Right lobe of liver (tissue), 6 donors: ENCODE measurements around the gene SETBP1. TPM values are rescaled to one million over a fixed set of nuclear protein-coding genes. Genes with fewer than 3 reads are reported as not detected.

ENCODE experiments used
- ATAC-seq, 4 donors: fragments of 200-7000 bp; cut with Tn5 transposase; one replicate each; pipeline ENCODE4 v1.9.1; 2020; ENCODE audit warnings: mild to moderate bottlenecking in 4 of 4, moderate library complexity in 4 of 4
- DNase-seq, 3 donors: peaks; one replicate each; pipeline ENCODE4 v3.0.0-alpha.2; 2020
- H3K27ac ChIP-seq, 3 donors: fragments of 200-600 bp; one replicate each; pipeline ENCODE4 v1.8.0; 2022
- H3K27me3 ChIP-seq, 2 donors: fragments of 200-600 bp; one replicate each; pipeline ENCODE4 v1.8.0; 2022
- H3K36me3 ChIP-seq, 4 donors: fragments of 200-600 bp; sonication (generic) in 1 of 4; one replicate each; pipeline versions ENCODE4 v1.5.1 to v1.8.0; 2017 to 2022; ENCODE audit warnings: control low read depth in 1 of 4
- H3K4me1 ChIP-seq, 4 donors: fragments of 200-600 bp; sonication (generic) in 1 of 4; one replicate each; pipeline versions ENCODE4 v1.5.1 to v1.8.0; 2017 to 2022; ENCODE audit warnings: control low read depth in 1 of 4
- H3K4me3 ChIP-seq, 3 donors: fragments of 200-600 bp; one replicate each; pipeline ENCODE4 v1.8.0; 2022
- H3K9me3 ChIP-seq, 4 donors: fragments of 200-600 bp; sonication (generic) in 1 of 4; one replicate each; pipeline versions ENCODE4 v1.5.1 to v1.8.0; 2017 to 2022; ENCODE audit warnings: control low read depth in 1 of 4
- CTCF ChIP-seq, 4 donors: fragments of 200-600 bp in 3 of 4; fragments of 450-650 bp in 1 of 4; IDR thresholded peaks; one replicate each; pipeline versions ENCODE4 v1.5.1 to v1.8.0; 2016 to 2022; ENCODE audit warnings: antibody characterized with exemption in 4 of 4, mild to moderate bottlenecking in 2 of 4
- POLR2A ChIP-seq: fragments of 450-650 bp; IDR thresholded peaks from one replicate; pipeline ENCODE4 v1.6.1; 2017; ENCODE audit warnings: antibody characterized with exemption, mild to moderate bottlenecking
- WGBS: methylation state at CpG from one replicate; pipeline ENCODE4 v1.1.6; 2018; ENCODE audit warnings: low coverage, low lambda C conversion rate; ENCODE audit not compliant: insufficient coverage; ENCODE audit errors: missing lambda C conversion rate; 5-methylcytosine and 5-hydroxymethylcytosine counted together
- intact Hi-C, 2 donors: fragments of 100-400 bp; cut with DNase I; formaldehyde crosslinking; loops; one replicate each; pipeline versions ENCODE4 v1.11.2 to v1.14.1; 2022
- total RNA-seq, 6 experiments: library from RNA; depleted of rRNA in 2 of 6; stranded (reverse); fragments of >200 nt in 2 of 6; fragmentation: NEBNext Ultra II Directional in 3 of 6; extraction: Animal tissue kit (Norgen Biotek cat#: 25700) in 3 of 6; gene quantifications; one replicate each; pipeline versions ENCODE4 v1.1.0 to v1.2.4, GENCODE V29; 2016 to 2023
- donor health status: DM: no; HTN: yes; CAD: no.
- donor health status: DM: no; HTN: no; CAD: no.
- donor health status: DM: no; HTN: no; CAD: no.
- donor health status: DM: no; HTN: yes; CAD: no.
- donor health status: DM: no; HTN: yes; CAD: no.

SETBP1 gene
- total RNA-seq, 6 experiments from 2014 or later = 14.3 to 29.1 (median 16.6) TPM

- ATAC-seq (peak; percentile 64 to 72 (median 69)), DNase-seq (no peak)
- peak overlapping the region in 2 of 3 donors; percentile 3 to 10 for H3K4me3 ChIP-seq
- H3K27me3 ChIP-seq = no peaks in the 10 kb centered on the region
- peak overlapping the region; percentile 78 to 98 (median 80) for H3K27ac ChIP-seq
- H3K4me1 ChIP-seq = peaks cover 0 to 57% (median 22%) of the 10 kb centered on the region in 4 donors
- no peaks in the 10 kb centered on the region for H3K36me3 ChIP-seq
- intact Hi-C loops = no loop called here
- no peaks in the 10 kb centered on the region for H3K9me3 ChIP-seq
- 36% methylated on average over 9 of the region's 9 CpGs for WGBS
- TF ChIP-seq POLR2A = no peak
- no peak for TF ChIP-seq CTCF (IDR thresholded peaks at IDR 0.05)
Observed at GRCh38 chr18:44708451-44709083, 27.9 kb downstream of the SETBP1 start.

DNA sequence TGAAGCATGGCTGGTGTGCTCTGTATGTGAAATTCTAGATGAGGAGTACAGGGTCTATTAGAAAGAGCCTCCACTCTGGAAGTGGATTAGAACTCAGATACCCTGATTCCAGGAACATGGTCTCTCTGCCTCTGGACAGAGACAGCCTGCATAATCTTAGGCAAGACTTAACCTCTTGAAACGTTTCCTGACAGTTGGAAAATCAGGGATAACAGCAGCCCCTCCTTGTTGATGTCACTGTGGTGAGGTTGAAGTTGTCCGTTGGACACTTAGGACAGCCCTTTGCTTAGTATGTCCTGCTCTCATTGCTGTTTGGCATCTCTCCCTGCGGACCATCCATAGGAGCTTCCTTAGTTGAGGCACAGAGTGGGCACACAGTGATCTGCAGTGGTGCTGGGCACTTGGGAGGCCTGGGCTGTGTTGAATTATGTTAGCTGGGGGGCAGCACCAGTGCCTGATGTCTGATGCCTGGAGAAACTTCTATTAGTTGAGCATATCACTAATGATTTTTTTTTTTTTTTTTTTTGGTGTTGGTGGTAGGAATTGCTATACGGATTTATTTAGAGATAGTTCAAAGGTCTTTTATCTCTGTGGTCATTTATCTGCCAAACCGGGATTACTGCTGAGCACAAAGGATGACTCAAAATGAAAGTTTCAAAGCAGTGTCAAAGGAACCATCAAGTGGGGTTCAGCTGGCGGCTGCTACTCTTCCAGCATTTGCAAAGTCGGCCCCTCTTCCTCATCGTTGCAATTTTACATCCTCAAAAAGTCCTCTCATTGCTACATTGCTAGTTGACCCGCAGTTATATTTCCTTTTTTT is 28.8 kb downstream of the SETBP1 start:
- no peaks in the 10 kb centered on the region for H3K36me3 ChIP-seq
- peak overlapping the region in 1 of 3 donors; percentile 3 for H3K4me3 ChIP-seq
- H3K27me3 ChIP-seq = no peaks in the 10 kb centered on the region
- peak overlapping the region; percentile 78 to 98 (median 80) for H3K27ac ChIP-seq
- no peaks in the 10 kb centered on the region for H3K9me3 ChIP-seq
- peaks cover 0 to 48% (median 19%) of the 10 kb centered on the region in 4 donors for H3K4me1 ChIP-seq
- DNase-seq (no peak), ATAC-seq (peak; percentile 74 to 88 (median 81))
- WGBS = 11% methylated on average over 7 of the region's 9 CpGs
- intact Hi-C loops = no loop called here
- TF ChIP-seq CTCF (IDR thresholded peaks at IDR 0.05) = peak in 1 of 4 donors; percentile 8
- TF ChIP-seq POLR2A = no peak

- ATAC-seq = no peak
- Histone ChIP-seq H3K27me3 (no peaks in the 10 kb centered on the region), H3K9me3 (no peaks in the 10 kb centered on the region), H3K4me3 (no peak overlapping the region), H3K27ac (peak overlapping the region in 2 of 3 donors; percentile 80 to 98), H3K36me3 (no peaks in the 10 kb centered on the region), H3K4me1 (peaks cover 0 to 39% (median 15%) of the 10 kb centered on the region in 4 donors)
- WGBS = 97% methylated on average over 6 of the region's 8 CpGs
- TF ChIP-seq CTCF (IDR thresholded peaks at IDR 0.05) (no peak), POLR2A (no peak)
- no peak for DNase-seq
- intact Hi-C loops = no loop called here
Observed at GRCh38 chr18:44710931-44711330, 30.2 kb downstream of the SETBP1 start.

GRCh38 chr18:44712025-44712424 is 31.3 kb downstream of the SETBP1 start:
- H3K27me3 ChIP-seq = no peaks in the 10 kb centered on the region
- DNase-seq = no peak
- H3K4me1 ChIP-seq = peaks cover 0 to 32% (median 15%) of the 10 kb centered on the region in 4 donors
- intact Hi-C loops = no loop called here
- no peaks in the 10 kb centered on the region for H3K9me3 ChIP-seq
- H3K27ac ChIP-seq = no peak overlapping the region
- 65% methylated on average over 2 of the region's 2 CpGs for WGBS
- TF ChIP-seq CTCF (IDR thresholded peaks at IDR 0.05) = no peak
- TF ChIP-seq POLR2A = no peak
- no peak overlapping the region for H3K4me3 ChIP-seq
- ATAC-seq = no peak
- peaks cover 0 to 3% (median 0%) of the 10 kb centered on the region in 4 donors for H3K36me3 ChIP-seq
